Kidney (tissue), 14 donors: ENCODE results near the gene BSND. TPM values are rescaled to one million over a fixed set of nuclear protein-coding genes. Genes with fewer than 3 reads are reported as not detected.

Experiments
- DNase-seq, 5 donors: peaks; one replicate each; pipeline ENCODE4 v3.0.0-alpha.2; 2013 to 2020
- FAIRE-seq: peaks from 2 replicates; lab custom pipeline; 2012; peaks lifted over from hg19 to GRCh38; lab: Jason Lieb, UNC
- H3K27ac ChIP-seq, 2 donors: one replicate each; pipeline ENCODE4 v1.7.0; 2013; ENCODE audit warnings: low read depth in 2 of 2, low read length in 2 of 2, inconsistent platforms in 1 of 2
- H3K27me3 ChIP-seq: one replicate; pipeline ENCODE4 v1.7.1; 2013; ENCODE audit warnings: low read length, inconsistent platforms; ENCODE audit not compliant: control insufficient read depth, insufficient read depth
- H3K36me3 ChIP-seq, 3 donors: one replicate each; pipeline versions ENCODE4 v1.7.0 to v1.7.1; 2013; ENCODE audit warnings: low read length in 3 of 3, control low read depth in 1 of 3, inconsistent platforms in 1 of 3; ENCODE audit not compliant: insufficient read depth in 3 of 3, control insufficient read depth in 2 of 3
- H3K4me1 ChIP-seq, 3 donors: one replicate each; pipeline versions ENCODE4 v1.7.0 to v1.7.1; 2013; ENCODE audit warnings: low read length in 3 of 3, inconsistent platforms in 1 of 3, low read depth in 1 of 3; ENCODE audit not compliant: control insufficient read depth in 2 of 3, insufficient read depth in 2 of 3
- H3K4me3 ChIP-seq, 3 donors: one replicate each; pipeline versions ENCODE4 v1.7.0 to v1.8.1; 2013; ENCODE audit warnings: low read length in 3 of 3, control low read depth in 1 of 3, inconsistent platforms in 1 of 3
- H3K9ac ChIP-seq, 3 donors: one replicate each; pipeline versions ENCODE4 v1.7.0 to v1.7.1; 2013; ENCODE audit warnings: low read length in 3 of 3, control low read depth in 1 of 3, inconsistent platforms in 1 of 3
- H3K9me3 ChIP-seq, 3 donors: one replicate each; pipeline versions ENCODE4 v1.7.0 to v1.7.1; 2013; ENCODE audit warnings: low read length in 3 of 3, control low read depth in 1 of 3, inconsistent platforms in 1 of 3; ENCODE audit not compliant: control insufficient read depth in 2 of 3, insufficient read depth in 1 of 3
- intact Hi-C: fragments of 100-400 bp; cut with DNase I; formaldehyde crosslinking; loops from one replicate; pipeline ENCODE4 v1.11.1; 2022
- polyA plus RNA-seq: library from polyadenylated mRNA; stranded (reverse); fragments of 350-450 nt; fragmentation: Illumina TruSeq; extraction: RNeasy Lipid Tissue Mini Kit (QIAGEN cat#74804); gene quantifications from one replicate; pipeline ENCODE4 v1.2.3, GENCODE V29; 2014; ENCODE audit warnings: low read depth, low replicate concordance; ENCODE audit not compliant: insufficient read depth
- total RNA-seq: library from RNA; stranded (reverse); fragmentation: NEBNext Ultra II Directional; extraction: Animal tissue kit (Norgen Biotek cat#: 25700); gene quantifications from one replicate; pipeline ENCODE4 v1.2.1, GENCODE V29; 2021
- TF ChIP-seq, protein P1 (sequence below): IDR thresholded peaks from 3 replicates; pipeline ENCODE4 v1.5.1; 2012; ENCODE audit warnings: mild to moderate bottlenecking, moderate library complexity, borderline replicate concordance; ENCODE audit not compliant: insufficient read depth; ENCODE audit errors: extremely low read depth
- donor health status: control.
- donor health status: control.
- donor health status: control.
- donor health status: control.
- donor health status: control.
- donor health status: DM: yes; HTN: yes; CAD: no.
- donor health status: Normal renal cell carcinoma (clear cell type).

BSND gene
- total and polyA plus RNA-seq, 2 donors from 2014 or later, result 1.4 to 22.7 TPM

GRCh38 chr1:54996869-54997710, 1.6 kb upstream of the BSND start:
- Histone ChIP-seq H3K9me3 (no peaks in the 10 kb centered on the region), H3K27ac (no peak overlapping the region), H3K27me3 (peaks cover 11% of the 10 kb centered on the region), H3K4me1 (peaks cover 0 to 7% (median 0%) of the 10 kb centered on the region in 3 donors), H3K36me3 (no peaks in the 10 kb centered on the region), H3K9ac (peak overlapping the region in 1 of 3 donors; percentile 34), H3K4me3 (no peak overlapping the region)
- intact Hi-C loops, result no loop called here
- no peak for FAIRE-seq
- DNase-seq, result peak in 3 of 5 donors; percentile 39 to 64 (median 51)
- TF ChIP-seq, protein P1, sequence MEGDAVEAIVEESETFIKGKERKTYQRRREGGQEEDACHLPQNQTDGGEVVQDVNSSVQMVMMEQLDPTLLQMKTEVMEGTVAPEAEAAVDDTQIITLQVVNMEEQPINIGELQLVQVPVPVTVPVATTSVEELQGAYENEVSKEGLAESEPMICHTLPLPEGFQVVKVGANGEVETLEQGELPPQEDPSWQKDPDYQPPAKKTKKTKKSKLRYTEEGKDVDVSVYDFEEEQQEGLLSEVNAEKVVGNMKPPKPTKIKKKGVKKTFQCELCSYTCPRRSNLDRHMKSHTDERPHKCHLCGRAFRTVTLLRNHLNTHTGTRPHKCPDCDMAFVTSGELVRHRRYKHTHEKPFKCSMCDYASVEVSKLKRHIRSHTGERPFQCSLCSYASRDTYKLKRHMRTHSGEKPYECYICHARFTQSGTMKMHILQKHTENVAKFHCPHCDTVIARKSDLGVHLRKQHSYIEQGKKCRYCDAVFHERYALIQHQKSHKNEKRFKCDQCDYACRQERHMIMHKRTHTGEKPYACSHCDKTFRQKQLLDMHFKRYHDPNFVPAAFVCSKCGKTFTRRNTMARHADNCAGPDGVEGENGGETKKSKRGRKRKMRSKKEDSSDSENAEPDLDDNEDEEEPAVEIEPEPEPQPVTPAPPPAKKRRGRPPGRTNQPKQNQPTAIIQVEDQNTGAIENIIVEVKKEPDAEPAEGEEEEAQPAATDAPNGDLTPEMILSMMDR, result no peak

GRCh38 chr1:54997711-54997986, 1.1 kb upstream of the BSND start:
- DNase-seq (no peak), FAIRE-seq (no peak)
- no peak overlapping the region for H3K4me3 ChIP-seq
- no peaks in the 10 kb centered on the region for H3K36me3 ChIP-seq
- H3K4me1 ChIP-seq, result peaks cover 0 to 9% (median 0%) of the 10 kb centered on the region in 3 donors
- peaks cover 11% of the 10 kb centered on the region for H3K27me3 ChIP-seq
- no peaks in the 10 kb centered on the region for H3K9me3 ChIP-seq
- TF ChIP-seq, protein P1, result no peak
- no peak overlapping the region for H3K9ac ChIP-seq
- no peak overlapping the region for H3K27ac ChIP-seq
- intact Hi-C loops, result no loop called here

GRCh38 chr1:54998100-54998499, 633 bp upstream of the BSND start:
- no peaks in the 10 kb centered on the region for H3K9me3 ChIP-seq
- no peak overlapping the region for H3K4me3 ChIP-seq
- FAIRE-seq, result no peak
- peaks cover 11% of the 10 kb centered on the region for H3K27me3 ChIP-seq
- H3K27ac ChIP-seq, result peak overlapping the region in 1 of 2 donors; percentile 71
- peak in 1 of 5 donors; percentile 28 for DNase-seq
- intact Hi-C loops, result no loop called here
- TF ChIP-seq, protein P1, result no peak
- no peak overlapping the region for H3K9ac ChIP-seq
- no peaks in the 10 kb centered on the region for H3K36me3 ChIP-seq
- peaks cover 0 to 9% (median 0%) of the 10 kb centered on the region in 3 donors for H3K4me1 ChIP-seq
